GM12878 (cell line): ENCODE measurements around the gene SLX9. TPM values are rescaled to one million over a fixed set of nuclear protein-coding genes. Genes with fewer than 3 reads are reported as not detected.
A peak's percentile ranks its signal among the peaks of the same experiment; 100 is the strongest.

ENCODE experiments used
- ATAC-seq: fragments of 200-7000 bp; cut with Tn5 transposase; 3 replicates; pipeline ENCODE4 v1.9.1; 2020; ENCODE audit warnings: mild to moderate bottlenecking, moderate library complexity
- BruUV-seq: library from RNA; stranded (reverse); fragments of 400-500 nt; replicated peaks from 2 replicates; lab custom pipeline; 2021; lab: Mats Ljungman, UMichigan
- CTCF ChIA-PET: fragments of 300-600 bp; sonication (Branson Sonifier 250); formaldehyde crosslinking; extraction: SDS; loops from one replicate; lab custom pipeline; 2021; ENCODE audit warnings: inconsistent platforms; lab: Yijun Ruan, JAX
- POLR2A ChIA-PET: fragments of 350-600 bp; formaldehyde crosslinking; extraction: SDS; loops from one replicate; lab custom pipeline; 2021; ENCODE audit warnings: inconsistent platforms; lab: Charles Lee
- RAD21 ChIA-PET: fragments of 300-600 bp; sonication (Branson Sonifier 250); formaldehyde crosslinking; loops from one replicate; lab custom pipeline; 2023; ENCODE audit warnings: antibody characterized with exemption; ENCODE audit not compliant: unreplicated experiment; lab: Charles Lee
- SMC1A ChIA-PET: fragments of 300-600 bp; sonication (Branson Sonifier 250); formaldehyde crosslinking; loops from one replicate; lab custom pipeline; 2023; ENCODE audit not compliant: unreplicated experiment, uncharacterized antibody; lab: Charles Lee
- DNase-seq: peaks from one replicate; pipeline ENCODE4 v3.0.0-alpha.2; 2011; ENCODE audit warnings: low read depth, low spot score
- FAIRE-seq: peaks from 3 replicates; lab custom pipeline; 2011; peaks lifted over from hg19 to GRCh38; lab: Jason Lieb, UNC
- H2AFZ ChIP-seq: 2 replicates; pipeline ENCODE4 v1.6.0; 2011; ENCODE audit warnings: low read depth, low read length, control low read depth; ENCODE audit not compliant: control insufficient read depth
- H3K27ac ChIP-seq: 2 replicates; pipeline ENCODE4 v1.5.1; 2011; ENCODE audit warnings: control low read depth; ENCODE audit not compliant: control insufficient read depth, insufficient read depth
- H3K27me3 ChIP-seq, 2 experiments: replicated peaks in 1 of 2; 2 replicates each; pipeline versions ENCODE4 v1.6.0 to v1.6.1; 2011; ENCODE audit warnings: low read length in 1 of 2; ENCODE audit not compliant: control insufficient read depth in 2 of 2, insufficient read depth in 2 of 2
- H3K36me3 ChIP-seq, 2 experiments: 2 replicates each; pipeline ENCODE4 v1.5.1; 2011; ENCODE audit warnings: low read length in 1 of 2; ENCODE audit not compliant: control insufficient read depth in 2 of 2, insufficient read depth in 2 of 2
- H3K4me1 ChIP-seq: 2 replicates; pipeline ENCODE4 v1.6.1; 2011; ENCODE audit warnings: mild to moderate bottlenecking, low read length, moderate library complexity, mixed read lengths; ENCODE audit not compliant: control insufficient read depth, insufficient read depth
- H3K4me2 ChIP-seq: 2 replicates; pipeline ENCODE4 v1.6.0; 2011; ENCODE audit warnings: control low read depth; ENCODE audit not compliant: control insufficient read depth, insufficient read depth
- H3K4me3 ChIP-seq: fragments of 200-600 bp; sonication (generic); 2 replicates; pipeline ENCODE4 v1.5.1; 2016
- H3K79me2 ChIP-seq: 2 replicates; pipeline ENCODE4 v1.6.0; 2011; ENCODE audit warnings: low read length; ENCODE audit not compliant: control insufficient read depth, insufficient read depth
- H3K9ac ChIP-seq: 2 replicates; pipeline ENCODE4 v1.8.0; 2011; ENCODE audit warnings: low read length, control low read depth, mixed read lengths; ENCODE audit not compliant: control insufficient read depth, insufficient read depth
- H3K9me3 ChIP-seq: replicated peaks from 3 replicates; pipeline ENCODE4 v1.5.1; 2011; ENCODE audit warnings: mild to moderate bottlenecking, low read length; ENCODE audit not compliant: control insufficient read depth, insufficient read depth
- H4K20me1 ChIP-seq: 2 replicates; pipeline ENCODE4 v1.6.0; 2011; ENCODE audit not compliant: control insufficient read depth, insufficient read depth
- E4F1 ChIP-seq: fragments of 450-650 bp; IDR thresholded peaks from 2 replicates; pipeline ENCODE4 v1.6.1; 2018; ENCODE audit warnings: borderline replicate concordance, mild to moderate bottlenecking; ENCODE audit not compliant: partially characterized antibody
- MEF2B ChIP-seq: fragments of 450-650 bp; IDR thresholded peaks from 2 replicates; pipeline ENCODE4 v1.6.1; 2018; ENCODE audit warnings: mild to moderate bottlenecking, moderate library complexity; ENCODE audit not compliant: partially characterized antibody, poor library complexity, severe bottlenecking
- WGBS: methylation state at CpG from one replicate; pipeline ENCODE4 v1.1.6; 2016; ENCODE audit warnings: low lambda C conversion rate; ENCODE audit not compliant: insufficient replicate concordance, insufficient coverage; ENCODE audit errors: missing lambda C conversion rate; 5-methylcytosine and 5-hydroxymethylcytosine counted together
- in situ Hi-C: fragments of 300-500 bp; cut with MboI; formaldehyde crosslinking; loops from 9 replicates; pipeline ENCODE4 v1.14.3; 2018; ENCODE audit warnings: mixed read lengths
- intact Hi-C: fragments of 100-400 bp; cut with micrococcal nuclease; formaldehyde crosslinking; loops from one replicate; pipeline ENCODE4 v1.14.2; 2022; ENCODE audit not compliant: unreplicated experiment
- polyA plus RNA-seq, 11 experiments: library from polyadenylated mRNA; depleted of rRNA in 4 of 11; unstranded in 6 of 11; stranded (reverse) in 5 of 11; fragments of >200 nt; fragmentation: Nextera tagmentation in 4 of 11; fragmentation: Illumina TruSeq in 1 of 11; extraction: Ambion mirVana in 4 of 11; extraction: Trizol in 1 of 11; gene quantifications; 1 replicate in 1 of 11; 2 replicates in 10 of 11; pipeline versions ENCODE4 v1.2.1 to v1.2.3, GENCODE V29; 2011 to 2016; ENCODE audit warnings: inconsistent platforms in 2 of 11, missing spikeins in 2 of 11, low read depth in 1 of 11
- total RNA-seq, 4 experiments: library from RNA; depleted of rRNA in 3 of 4; stranded (reverse); fragments of >200 nt in 3 of 4; fragmentation: Illumina TruSeq in 1 of 4; extraction: Trizol in 1 of 4; gene quantifications; 2 replicates each; pipeline versions ENCODE4 v1.2.1 to v1.2.3, GENCODE V29; 2013 to 2021

Gene SLX9
- total and polyA plus RNA-seq, 10 of the 15 experiments (the other 5 are each of a cell fraction or from before 2014, with no cell fraction given), result 0.69 to 81.3 (median 33.9) TPM

- no peak overlapping the region for H3K4me3 ChIP-seq
- intact Hi-C loops, result no loop called here
- peaks cover 10 to 34% of the 10 kb centered on the region in 2 experiments for H3K36me3 ChIP-seq
- FAIRE-seq, result no peak
- TF ChIP-seq E4F1 (no peak), MEF2B (peak; percentile 80)
- ChIA-PET POLR2A (interaction anchor here (0.7 to 2.4 kb wide), 5 partner anchors 10 to 107 kb away, joined by 3 to 19 read pairs (median 5); partner anchors contain the start of gene PTTG1IP), CTCF (interaction anchor here (0.8 to 2.4 kb wide), 5 partner anchors 11 to 107 kb away, joined by 4 to 13 read pairs (median 8); no protein-coding TSS in a partner anchor), SMC1A (interaction anchor here (0.6 to 1.9 kb wide), 7 partner anchors 12 to 221 kb away, joined by 3 to 10 read pairs (median 3); partner anchors contain the start of gene ITGB2), RAD21 (interaction anchor here (0.8 to 1.9 kb wide), 8 partner anchors 9 to 35 kb away, joined by 3 to 20 read pairs (median 4); no protein-coding TSS in a partner anchor)
- WGBS, result 47% methylated on average over 16 of the region's 16 CpGs
- no peaks in the 10 kb centered on the region for H3K27me3 ChIP-seq
- peaks cover 21% of the 10 kb centered on the region for H3K4me1 ChIP-seq
- no TSS peak for BruUV-seq
- H4K20me1 ChIP-seq, result no peaks in the 10 kb centered on the region
- in situ Hi-C loops, result no loop called here
- peak overlapping the region; percentile 41; the same call in 1 of the 2 replicates for H3K4me2 ChIP-seq
- H3K9me3 ChIP-seq, result no peaks in the 10 kb centered on the region
- H3K79me2 ChIP-seq, result peaks cover 6% of the 10 kb centered on the region
- H3K9ac ChIP-seq, result no peak overlapping the region
- ATAC-seq, result peak; percentile 65
- no peak overlapping the region for H2AFZ ChIP-seq
- DNase-seq, result no peak
- peak overlapping the region; percentile 38; the same call in 1 of the 2 replicates for H3K27ac ChIP-seq
These were observed 32.4 kb upstream of the SLX9 start for GRCh38 chr21:44907225-44907965.
